GM19397 (cell line): Measurements from ENCODE around the gene LUC7L3.
"Not testable (repeated sequence)": the region's sequence is repeated elsewhere in the genome, so short reads cannot be mapped to it uniquely, and the experiment has no call there.

Experiments used
- ATAC-seq: cut with Tn5 transposase; IDR thresholded peaks from one replicate; pipeline ENCODE4 v1.9.1; 2021; ENCODE audit warnings: mild to moderate bottlenecking, moderate library complexity; ENCODE audit not compliant: unreplicated experiment

Gene LUC7L3

DNA sequence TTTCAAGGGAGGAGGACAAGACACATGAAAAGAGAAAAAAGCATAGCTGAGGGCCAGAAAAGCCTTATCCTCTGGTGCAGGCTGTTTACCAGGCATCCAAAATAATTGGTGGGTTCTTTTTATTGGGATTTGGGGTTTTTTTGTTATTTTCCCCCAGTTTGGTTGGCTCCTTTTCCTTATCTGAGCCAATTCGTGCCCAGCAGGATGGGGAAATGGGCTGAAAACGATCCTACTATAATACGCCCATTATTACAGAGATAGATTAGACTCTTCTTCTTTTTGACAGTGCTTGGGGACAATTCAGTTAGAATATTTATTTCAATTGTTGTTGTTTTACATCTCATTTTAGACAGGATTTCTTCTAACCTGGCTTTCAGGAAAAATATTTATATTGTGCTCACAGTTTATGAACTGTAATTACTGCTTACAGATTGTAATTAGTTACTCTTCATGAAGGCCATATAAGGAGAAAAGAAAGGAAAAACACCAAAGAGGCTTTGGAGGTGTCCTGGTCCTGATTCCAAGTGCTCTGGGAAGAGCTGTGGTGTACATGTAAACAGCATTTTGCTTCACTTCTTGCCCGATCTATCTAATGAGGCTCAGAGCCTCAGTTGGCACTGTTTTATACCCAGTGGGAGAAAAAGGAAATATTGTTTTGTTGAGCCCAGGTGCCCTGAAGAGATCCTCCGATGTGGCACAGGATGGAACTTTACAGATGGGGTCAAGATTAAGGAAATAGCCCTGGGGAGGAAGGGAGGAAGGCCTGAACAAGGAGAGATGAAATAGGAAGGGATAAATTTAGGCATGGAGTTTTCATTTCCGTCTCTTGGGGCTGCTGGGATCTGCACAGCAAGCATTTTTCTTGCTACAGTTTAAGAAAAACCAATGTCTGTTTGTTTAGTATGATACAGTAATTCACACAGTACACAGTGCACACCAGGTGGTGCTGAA lies 11.1 kb upstream of the LUC7L3 start:
- ATAC-seq: no peak

DNA sequence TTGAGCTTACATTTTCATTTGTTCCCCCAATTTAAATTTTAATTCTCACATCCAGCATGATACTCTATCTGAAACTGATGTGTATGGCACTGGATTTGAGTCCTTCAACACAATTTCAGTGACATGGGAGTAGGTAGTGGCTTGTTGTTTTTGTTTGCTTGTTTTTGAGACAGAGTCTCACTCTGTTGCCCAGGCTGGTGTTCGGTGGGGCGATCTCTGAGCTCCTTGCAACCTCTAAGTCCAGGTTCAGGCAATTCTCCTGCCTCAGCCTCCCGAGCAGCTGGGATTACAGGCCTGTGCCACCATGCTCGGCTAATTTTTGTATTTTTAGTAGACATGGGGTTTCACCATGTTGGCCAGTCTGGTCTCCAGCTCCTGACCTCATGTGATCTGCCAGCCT lies 10.3 kb upstream of the LUC7L3 start:
- not testable (repeated sequence) for ATAC-seq

DNA sequence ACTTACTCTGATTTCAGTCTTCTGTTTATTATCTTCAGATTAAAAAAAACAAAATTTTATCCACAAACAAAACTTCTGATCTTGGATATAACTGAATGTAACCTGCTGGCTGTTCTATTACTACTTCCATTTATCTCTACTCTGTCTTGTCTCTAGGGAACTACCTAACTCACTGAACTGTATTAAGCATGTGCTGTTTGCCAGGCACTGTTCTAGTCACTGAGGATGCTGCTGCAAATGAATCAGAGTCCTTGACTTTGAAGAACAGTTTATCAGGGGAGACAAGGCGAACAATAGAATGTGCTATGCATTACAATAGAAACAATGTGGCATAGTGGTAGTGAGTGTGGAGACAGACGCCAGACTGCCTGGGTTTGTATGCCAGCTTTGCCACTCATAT lies 9.4 kb upstream of the LUC7L3 start:
- no peak for ATAC-seq

DNA sequence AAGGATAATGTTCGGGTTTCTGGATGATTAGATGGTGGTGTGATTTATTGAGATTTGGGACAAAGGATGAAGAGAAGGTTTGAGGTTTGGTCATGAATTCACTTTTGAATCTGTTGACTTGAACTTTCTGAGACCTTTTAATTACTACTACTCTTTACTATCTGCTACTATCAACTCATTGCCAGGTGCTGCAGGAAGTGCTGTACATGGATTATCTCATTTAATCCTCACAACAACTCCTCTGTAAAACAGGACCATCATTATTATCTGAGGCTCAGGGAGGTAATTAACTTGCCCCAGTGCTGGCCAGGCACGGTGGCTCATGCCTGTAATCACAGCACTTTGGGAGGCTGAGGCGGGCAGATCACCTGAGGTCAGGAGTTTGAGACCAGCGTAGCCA lies 8.8 kb upstream of the LUC7L3 start:
- no peak for ATAC-seq

DNA sequence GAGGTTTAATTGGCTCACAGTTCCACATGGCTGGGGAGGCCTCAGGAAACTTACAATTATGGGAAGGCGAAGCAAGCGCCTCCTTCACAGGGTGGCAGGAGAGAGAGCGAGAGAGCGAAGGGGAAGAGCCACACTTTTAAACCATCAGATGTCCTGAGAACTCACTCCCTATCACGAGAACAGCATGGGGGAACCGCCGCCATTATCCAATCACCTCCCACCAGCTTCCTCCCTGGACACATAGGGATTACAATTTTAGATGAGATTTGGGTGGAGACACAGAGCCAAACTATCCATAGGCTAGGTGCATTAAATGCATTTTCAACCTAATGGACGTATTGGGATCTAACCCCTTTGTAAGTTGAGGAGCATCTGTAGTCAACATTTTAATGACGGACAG lies 6.8 kb upstream of the LUC7L3 start:
- no peak for ATAC-seq

DNA sequence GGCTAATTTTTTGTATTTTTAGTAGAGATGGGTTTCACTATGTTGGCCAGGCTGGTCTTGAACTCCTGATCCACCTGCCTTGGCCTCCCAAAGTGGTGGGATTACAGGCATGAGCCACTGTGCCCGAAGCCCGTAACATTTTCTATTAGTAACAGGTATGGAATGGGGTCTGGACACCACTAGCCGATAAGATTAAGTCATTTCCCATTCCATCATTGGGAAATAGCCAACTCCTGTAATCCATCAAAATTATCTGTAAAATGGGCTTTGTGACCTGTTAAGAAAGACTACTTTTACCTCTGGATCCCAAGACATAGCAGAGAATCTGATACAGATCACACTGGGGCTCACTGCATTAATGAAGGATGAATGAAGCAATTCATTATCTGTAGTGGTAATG lies 3.9 kb upstream of the LUC7L3 start:
- ATAC-seq: no peak

DNA sequence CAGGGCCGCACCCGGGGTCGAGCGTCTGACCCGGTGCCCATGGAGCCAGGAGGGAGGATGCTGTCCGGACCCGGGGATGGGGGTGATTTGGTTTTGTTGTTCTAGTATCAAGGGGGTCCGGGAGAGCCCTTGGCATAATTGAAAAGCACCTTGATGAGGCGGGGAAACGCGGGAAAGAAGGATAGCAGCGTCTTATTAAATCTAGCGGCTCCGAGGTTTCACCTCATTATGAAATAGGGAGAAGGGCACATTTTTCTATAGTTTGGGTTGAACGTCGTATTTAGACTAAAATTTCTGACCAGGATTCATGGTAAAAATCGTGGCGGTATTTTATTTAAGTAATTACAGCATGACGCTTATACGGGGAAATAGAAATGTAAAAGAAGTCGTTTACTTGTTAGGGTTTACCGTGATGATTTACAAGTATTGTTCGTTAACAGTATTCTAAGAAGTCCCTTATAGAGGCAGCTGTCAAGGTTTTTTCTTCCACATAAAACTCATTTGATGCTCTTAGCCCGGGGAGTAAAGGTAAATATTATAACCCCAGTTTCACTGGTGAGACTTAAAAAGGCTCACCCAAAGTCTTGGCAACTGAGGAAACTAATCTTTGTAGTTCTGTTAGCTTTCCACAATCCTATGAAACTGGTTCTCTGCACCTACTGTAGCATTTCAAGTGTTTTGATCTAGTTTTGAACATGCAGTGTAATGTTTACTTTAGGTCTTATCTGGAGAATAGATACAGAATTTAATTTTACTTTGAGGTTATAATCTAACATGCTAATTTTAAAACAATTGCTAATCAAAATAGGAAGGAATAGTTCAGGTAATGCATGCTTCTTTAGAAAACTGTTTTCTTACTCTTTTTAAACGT lies 756 bp downstream of the LUC7L3 start:
- ATAC-seq: no peak

DNA sequence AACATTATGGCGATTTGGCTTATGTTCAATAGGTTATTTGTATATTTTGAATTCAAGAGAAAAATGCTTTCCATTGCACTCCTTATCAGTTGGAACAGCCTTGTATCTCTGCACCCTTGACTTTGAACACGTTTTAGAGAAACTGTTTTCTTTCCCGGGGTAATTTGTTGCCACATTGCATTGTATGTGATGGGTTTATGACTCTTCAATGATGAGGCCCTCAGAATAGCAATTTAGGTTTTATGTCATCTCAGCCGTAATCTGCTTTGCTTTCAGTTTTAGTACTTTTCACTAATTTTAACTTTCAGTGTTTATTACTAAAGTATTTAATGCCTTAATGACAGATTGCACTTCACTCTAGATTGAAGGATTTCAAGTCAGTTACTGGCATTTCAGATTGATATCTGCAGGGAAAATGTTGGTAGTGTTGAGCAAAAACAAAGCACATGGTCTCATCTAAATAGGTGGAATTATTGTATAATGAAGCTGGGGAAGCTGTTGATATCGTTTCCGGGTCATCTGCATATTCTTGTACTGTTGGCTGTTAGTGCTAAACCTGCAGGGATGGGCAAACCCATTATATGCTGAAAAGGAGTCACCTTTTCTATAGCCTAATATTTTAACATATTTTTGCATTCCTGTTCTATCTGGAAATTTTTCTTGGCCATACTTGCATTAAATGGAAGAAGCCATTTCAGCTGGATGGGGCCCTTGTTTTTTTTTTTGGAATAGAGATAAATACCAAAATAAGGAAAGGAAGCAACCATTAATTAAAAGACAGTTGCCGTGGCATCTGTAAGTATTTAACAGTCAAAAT lies 2.0 kb downstream of the LUC7L3 start:
- no peak for ATAC-seq

DNA sequence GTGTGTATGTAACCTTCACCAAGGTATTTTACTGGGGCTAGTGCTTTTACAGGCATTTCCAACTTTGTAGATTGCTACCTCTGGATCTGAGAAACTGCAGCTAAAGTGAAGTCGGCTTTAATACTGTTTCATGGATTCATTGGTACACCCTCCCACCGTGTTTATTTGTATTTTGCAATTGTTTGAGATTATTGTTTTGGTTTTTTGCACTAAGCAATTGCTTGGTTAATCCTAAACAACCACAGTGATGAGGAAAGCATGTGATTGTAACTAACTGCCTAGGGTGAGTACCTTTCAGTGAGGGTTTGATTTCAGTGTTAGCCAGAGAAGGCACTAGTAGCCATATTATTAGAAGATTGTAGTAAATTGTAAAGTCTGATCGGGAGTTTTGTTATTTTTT lies 3.3 kb downstream of the LUC7L3 start:
- no peak for ATAC-seq

DNA sequence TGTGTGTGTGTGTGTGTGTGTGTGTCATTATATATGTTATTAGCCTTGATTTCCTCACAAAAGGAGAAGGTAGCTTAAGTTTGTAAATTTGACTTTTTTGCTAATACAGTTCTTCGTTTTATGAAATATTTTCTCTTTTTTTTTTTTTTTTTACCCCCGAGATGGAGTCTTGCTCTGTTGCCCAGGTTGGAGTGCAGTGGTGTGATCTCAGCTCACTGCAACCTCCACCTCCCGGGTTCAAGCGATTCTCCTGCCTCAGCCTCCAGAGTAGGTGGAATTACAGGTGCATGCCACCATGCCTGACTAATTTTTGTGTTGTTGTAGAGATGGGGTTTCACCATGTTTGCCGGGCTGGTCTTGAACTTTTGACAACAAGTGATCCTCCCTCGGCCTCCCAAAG lies 5.2 kb downstream of the LUC7L3 start:
- ATAC-seq: not testable (repeated sequence)

DNA sequence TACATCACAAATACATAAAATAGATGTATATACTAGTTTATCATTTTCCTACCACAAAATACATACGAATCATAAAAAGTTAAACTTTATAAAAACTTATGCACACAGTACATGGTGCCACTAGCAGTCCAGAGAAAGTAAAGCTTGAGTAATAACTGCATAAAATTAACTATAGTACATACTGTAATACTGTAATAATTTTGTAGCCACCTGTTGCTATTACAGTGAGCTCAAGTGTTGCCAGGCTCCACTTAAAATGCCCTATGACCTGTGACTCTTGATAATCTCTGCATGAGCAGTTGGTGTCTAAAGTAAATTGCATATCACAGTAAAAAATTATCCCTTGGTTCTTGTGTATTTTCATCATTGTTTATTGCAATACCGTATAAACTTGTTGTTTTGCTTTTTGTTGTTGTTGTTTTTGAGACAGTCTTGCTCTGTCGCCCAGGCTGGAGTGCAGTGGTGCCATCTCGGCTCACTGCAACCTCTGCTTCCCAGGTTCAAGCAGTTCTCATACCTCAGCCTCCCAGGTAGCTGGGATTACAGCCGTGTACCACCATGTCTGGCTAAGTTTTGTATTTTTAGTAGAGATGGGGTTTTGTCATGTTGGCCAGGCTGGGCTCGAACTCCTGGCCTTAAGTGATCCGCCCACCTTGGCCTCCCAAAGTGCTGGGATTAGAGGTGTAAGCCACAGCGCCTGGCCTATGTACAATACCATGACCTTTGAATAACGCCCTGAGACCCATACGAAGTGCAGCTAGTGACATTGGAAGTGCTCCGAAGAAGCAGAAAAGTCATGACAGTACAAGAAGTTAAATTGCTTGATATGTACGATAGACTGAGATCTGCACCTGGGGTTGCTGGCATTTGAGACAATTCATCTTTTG lies 6.6 kb downstream of the LUC7L3 start:
- ATAC-seq: no peak

DNA sequence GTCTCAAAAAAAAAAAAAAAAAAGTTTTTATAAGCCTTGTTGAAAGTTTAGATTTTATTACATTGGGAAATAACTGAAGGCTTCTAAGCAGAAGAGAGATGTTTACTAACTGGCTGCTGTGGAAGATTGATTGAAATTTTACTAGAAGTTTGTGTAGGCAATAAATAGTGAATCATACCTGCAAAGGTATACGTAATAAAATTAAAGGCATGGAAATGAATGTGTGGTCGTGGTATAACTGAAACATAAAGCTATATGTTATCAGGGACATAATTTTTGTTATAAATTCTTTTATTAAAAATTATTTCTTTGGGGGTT lies 8.7 kb downstream of the LUC7L3 start:
- ATAC-seq: no peak

DNA sequence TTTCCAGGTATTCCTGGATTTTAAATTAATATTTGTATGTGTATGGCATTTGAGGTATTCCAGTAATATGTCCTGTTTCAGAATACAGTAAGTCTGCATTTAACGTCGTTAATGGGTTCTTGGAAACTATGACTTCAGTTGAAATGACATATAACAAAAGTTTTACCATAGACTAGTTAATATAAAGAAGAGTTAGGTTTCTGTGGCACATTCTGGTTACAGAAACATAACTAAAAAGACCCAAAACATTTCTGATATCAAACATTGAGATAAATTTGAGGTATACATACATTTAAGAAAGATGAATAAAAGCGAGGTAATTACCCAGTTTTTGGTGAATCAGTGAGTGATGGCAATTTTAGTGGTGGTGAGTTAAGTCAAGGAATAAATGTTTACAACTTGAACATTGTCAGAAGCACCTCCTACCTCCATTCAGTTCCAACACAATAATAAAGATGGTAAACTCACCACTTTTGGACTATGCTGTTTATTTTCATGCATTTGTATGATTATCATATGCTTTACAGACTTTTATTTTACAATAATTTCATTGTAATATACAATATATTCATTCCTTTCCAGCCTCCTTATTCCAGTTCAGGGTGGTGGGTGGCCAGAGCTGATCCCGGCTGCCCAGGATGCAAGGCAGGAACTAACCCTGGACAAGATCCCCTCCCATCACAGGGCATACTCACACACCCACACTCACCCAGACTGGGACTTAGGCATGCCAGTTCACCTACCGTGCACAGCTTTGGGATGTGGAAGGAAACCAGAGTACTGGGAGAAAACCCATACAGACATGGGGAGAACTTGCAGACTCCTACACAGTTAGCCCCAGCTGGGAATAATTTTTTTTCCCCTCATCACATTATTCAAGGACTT lies 9.7 kb downstream of the LUC7L3 start:
- ATAC-seq: no peak

DNA sequence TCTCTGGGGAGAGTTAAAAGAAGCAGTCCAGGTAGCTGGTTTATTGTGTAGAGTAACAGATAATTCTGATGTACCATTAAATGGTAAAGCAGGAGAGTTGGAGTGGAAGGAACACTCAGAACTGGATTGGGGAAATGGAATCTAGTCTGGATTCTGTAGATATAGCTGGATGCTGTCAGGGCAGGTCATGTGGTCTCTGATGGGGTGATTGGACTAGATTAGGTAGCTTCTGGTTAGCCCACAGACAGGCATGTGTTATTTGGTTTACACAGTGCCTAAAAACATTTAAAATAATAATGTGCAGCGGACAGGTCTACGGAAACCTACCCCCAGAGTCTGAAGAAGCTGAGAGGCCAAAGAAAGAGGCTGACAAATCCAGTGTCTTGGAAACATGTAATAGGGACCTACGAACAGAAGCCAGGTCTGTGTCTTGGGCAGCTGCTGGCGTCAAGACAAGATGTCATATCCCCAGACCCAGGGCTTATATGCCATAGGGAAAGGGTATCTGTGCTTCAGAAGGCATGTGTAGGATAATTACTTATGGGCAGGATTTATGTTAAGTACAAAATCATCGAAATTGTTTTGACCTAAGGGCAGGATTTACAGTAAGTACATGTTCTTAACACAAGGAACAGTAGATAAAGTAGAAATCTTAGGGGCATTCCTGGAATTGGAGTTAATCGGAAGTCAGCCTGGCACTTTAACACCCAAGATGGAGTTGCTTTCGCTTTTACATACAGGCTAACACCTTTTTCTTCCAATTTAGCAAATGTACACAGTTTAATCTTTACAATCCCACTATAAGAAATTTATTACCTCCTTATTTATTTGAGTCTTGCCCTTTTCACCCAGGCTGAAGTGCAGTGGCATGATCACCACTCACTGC lies 12.4 kb downstream of the LUC7L3 start:
- no peak for ATAC-seq

DNA sequence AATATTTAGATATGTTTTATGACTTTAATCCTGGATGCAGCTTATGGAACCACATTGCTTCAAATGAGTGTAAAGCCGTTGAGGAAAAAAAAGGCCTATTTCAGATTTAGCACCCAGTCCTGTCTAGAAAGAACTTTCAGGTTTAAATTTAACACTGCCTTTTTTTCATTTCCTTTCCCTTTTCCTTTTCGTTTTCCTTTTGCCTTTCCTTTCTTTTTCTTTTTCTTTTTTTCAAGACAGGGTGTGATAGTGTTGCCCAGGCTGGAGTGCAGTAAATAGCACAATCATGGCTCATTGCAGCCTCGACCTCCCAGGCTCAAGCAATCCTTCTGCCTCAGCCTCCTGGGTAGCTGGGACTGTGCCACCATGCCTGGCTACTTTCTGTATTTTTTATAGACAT lies 15.9 kb downstream of the LUC7L3 start:
- ATAC-seq: no peak

DNA sequence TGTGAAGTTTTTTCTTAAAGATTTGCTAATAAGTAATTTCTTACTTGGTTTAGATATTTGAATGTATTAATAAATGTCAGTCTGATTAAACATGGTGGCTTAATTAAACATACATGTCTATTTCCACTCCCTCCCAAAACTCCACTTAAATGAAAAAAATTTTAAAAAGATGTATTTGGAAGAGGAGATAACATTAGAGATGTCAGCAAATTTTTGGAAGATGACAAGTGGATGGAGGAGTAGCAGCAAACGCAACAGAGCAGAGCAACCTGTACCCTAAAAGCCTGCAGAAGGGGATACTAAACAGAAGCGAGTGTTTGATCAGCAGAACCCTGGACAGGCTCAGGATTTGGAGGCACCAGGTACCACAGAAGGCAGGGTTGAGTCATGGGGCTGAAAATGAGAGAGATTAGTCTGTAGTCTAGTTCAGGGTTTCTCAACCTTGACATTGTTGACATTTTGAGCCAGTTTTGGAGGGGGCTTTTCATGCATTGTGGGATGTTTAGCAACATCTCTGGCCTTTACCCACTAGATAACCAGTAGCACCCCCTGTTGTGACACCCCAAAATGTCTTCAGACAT lies 17.8 kb downstream of the LUC7L3 start:
- ATAC-seq: no peak

DNA sequence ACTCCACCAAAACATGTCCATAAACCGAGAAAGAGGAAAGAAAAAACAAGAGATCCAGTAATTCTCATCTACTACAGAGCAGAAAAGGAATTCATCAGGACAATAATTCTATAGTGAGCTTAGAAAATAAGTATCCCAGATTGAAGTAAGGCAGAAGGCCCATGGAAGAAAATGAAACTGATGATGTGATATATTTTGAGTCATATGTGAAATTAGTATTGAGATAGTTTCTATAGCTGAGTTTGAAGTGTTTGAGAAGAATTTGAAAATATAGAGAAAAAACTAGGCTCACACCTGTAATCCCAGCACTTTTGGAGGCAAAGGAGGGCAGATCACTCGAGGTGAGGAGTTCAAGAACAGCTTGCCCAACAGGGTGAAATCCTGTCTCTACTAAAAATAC lies 19.7 kb downstream of the LUC7L3 start:
- no peak for ATAC-seq

DNA sequence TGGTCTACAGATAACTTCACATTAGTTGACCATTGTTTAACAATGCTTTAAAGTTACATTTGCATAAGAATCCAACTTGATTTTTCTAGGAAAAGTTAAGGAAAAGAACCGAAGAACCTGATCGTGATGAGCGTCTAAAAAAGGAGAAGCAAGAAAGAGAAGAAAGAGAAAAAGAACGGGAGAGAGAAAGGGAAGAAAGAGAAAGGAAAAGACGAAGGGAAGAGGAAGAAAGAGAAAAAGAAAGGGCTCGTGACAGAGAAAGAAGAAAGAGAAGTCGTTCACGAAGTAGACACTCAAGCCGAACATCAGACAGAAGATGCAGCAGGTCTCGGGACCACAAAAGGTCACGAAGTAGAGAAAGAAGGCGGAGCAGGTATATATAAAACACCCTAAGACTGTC lies 26.2 kb downstream of the LUC7L3 start:
- ATAC-seq: no peak
